ENCODE data around the gene MMP24. TPM values are rescaled to one million over a fixed set of nuclear protein-coding genes. Genes with fewer than 3 reads are reported as not detected.

MMP24 gene
- total RNA-seq, 2 experiments from 2014 or later = not detected

DNA sequence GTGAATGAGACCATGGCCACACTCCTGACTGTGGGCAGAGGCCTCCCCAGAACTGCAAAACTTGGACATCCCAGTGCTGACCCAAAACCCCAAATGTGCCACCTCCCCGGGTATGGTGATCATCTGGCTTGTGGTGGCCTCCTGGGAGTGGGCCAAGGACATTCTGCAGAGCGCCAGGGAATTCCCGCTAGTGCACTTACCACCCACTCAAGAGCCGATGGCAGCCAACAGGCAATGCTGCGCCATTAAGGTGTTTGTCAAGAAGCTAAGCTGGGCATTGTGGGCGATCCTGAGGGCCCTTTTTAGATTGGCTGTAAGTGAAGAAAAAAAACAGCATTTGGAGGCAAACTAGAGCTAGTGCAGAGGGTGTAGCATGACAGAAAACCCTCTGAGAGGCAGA lies 9.4 kb downstream of the MMP24 start:
- no peaks in the 10 kb centered on the region for H3K9me3 ChIP-seq (ENCODE audit: control insufficient read depth in 1 of 2, insufficient read depth in 1 of 2, low read length in 2 of 2)
- H3K27me3 ChIP-seq (ENCODE audit: control insufficient read depth in 1 of 2, insufficient read depth in 2 of 2, low read length in 2 of 2) = peaks cover 0 to 2% of the 10 kb centered on the region in 2 experiments
- ATAC-seq (ENCODE audit: poor library complexity) = no peak
- Mint-ChIP-seq H3K4me1 (ENCODE audit: low read depth) (no peaks in the 10 kb centered on the region), H3K36me3 (ENCODE audit: low read depth) (peaks cover 54% of the 10 kb centered on the region), H3K9me3 (no peaks in the 10 kb centered on the region), H3K27me3 (peaks cover 27% of the 10 kb centered on the region), H3K4me3 (no peak overlapping the region), H3K27ac (no peak overlapping the region)
- TF ChIP-seq, protein P1, sequence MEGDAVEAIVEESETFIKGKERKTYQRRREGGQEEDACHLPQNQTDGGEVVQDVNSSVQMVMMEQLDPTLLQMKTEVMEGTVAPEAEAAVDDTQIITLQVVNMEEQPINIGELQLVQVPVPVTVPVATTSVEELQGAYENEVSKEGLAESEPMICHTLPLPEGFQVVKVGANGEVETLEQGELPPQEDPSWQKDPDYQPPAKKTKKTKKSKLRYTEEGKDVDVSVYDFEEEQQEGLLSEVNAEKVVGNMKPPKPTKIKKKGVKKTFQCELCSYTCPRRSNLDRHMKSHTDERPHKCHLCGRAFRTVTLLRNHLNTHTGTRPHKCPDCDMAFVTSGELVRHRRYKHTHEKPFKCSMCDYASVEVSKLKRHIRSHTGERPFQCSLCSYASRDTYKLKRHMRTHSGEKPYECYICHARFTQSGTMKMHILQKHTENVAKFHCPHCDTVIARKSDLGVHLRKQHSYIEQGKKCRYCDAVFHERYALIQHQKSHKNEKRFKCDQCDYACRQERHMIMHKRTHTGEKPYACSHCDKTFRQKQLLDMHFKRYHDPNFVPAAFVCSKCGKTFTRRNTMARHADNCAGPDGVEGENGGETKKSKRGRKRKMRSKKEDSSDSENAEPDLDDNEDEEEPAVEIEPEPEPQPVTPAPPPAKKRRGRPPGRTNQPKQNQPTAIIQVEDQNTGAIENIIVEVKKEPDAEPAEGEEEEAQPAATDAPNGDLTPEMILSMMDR (IDR thresholded peaks at IDR 0.05) = no peak
- no peak overlapping the region for H3K27ac ChIP-seq (ENCODE audit: low read depth in 1 of 2, low read length in 2 of 2)
- ChIA-PET CTCF (no interaction called here), POLR2A (no interaction called here)
- peaks cover 14% of the 10 kb centered on the region for H3K36me3 ChIP-seq (ENCODE audit: insufficient read depth, low read length)
- no peaks in the 10 kb centered on the region for H3K4me1 ChIP-seq (ENCODE audit: insufficient read depth, low read length)
- intact Hi-C loops (cut with DNase I, micrococcal nuclease) = no loop called here
- no peak for DNase-seq
- no peak overlapping the region for H3K4me3 ChIP-seq (ENCODE audit: low read length)

DNA sequence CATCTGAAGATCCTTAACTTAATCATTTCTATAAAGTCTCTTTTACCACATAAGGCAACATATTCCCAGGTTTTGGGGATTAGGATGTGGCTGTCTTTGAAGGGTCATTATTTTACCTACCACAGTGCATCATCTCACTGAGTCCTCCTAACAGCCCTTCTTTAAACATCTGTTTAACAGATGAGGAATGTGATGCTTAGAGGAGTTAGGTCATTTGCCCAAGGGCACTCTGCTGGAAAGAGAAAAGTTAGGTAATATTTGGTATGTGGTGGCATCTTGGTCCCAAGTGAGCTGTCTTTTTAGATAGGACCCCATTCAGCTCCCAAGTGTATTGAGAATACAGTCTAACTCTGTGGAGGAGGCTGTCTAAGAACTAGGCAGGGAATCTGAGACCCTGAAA lies 11.0 kb downstream of the MMP24 start:
- H3K9me3 Mint-ChIP-seq = no peaks in the 10 kb centered on the region
- peaks cover 44% of the 10 kb centered on the region for H3K36me3 Mint-ChIP-seq (ENCODE audit: low read depth)
- ChIA-PET POLR2A (no interaction called here), CTCF (no interaction called here)
- Histone ChIP-seq H3K4me3 (ENCODE audit: low read length) (no peak overlapping the region), H3K27me3 (ENCODE audit: control insufficient read depth in 1 of 2, insufficient read depth in 2 of 2, low read length in 2 of 2) (peaks cover 0 to 2% of the 10 kb centered on the region in 2 experiments), H3K36me3 (ENCODE audit: insufficient read depth, low read length) (peaks cover 14% of the 10 kb centered on the region), H3K4me1 (ENCODE audit: insufficient read depth, low read length) (no peaks in the 10 kb centered on the region), H3K9me3 (ENCODE audit: control insufficient read depth in 1 of 2, insufficient read depth in 1 of 2, low read length in 2 of 2) (no peaks in the 10 kb centered on the region), H3K27ac (ENCODE audit: low read depth in 1 of 2, low read length in 2 of 2) (no peak overlapping the region)
- intact Hi-C loops (cut with DNase I, micrococcal nuclease) = no loop called here
- no peak overlapping the region for H3K4me3 Mint-ChIP-seq
- H3K27ac Mint-ChIP-seq = no peak overlapping the region
- DNase-seq = no peak
- no peaks in the 10 kb centered on the region for H3K4me1 Mint-ChIP-seq (ENCODE audit: low read depth)
- TF ChIP-seq, protein P1 (IDR thresholded peaks at IDR 0.05) = no peak
- peaks cover 17% of the 10 kb centered on the region for H3K27me3 Mint-ChIP-seq
- no peak for ATAC-seq (ENCODE audit: poor library complexity)

DNA sequence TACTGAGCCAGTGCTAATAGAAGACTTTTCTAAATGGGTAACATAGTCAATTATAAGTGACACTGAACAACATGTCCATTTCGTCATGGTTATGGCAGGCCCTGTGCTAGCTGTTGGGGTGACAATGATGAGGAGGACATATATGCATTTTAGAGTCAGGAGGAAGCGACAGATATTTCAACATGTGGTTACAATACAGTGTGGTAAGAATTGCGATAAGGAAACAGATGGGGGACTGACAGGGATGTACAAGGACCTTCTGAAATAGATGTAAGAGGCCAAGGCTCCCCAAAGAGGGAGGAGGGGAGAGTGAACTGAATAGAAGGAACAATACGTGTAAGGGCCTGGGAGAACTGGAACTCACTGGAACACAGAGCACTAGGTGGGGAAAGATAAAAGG lies 11.7 kb downstream of the MMP24 start:
- DNase-seq = no peak
- Histone ChIP-seq H3K27ac (ENCODE audit: low read depth in 1 of 2, low read length in 2 of 2) (no peak overlapping the region), H3K36me3 (ENCODE audit: insufficient read depth, low read length) (peaks cover 11% of the 10 kb centered on the region), H3K27me3 (ENCODE audit: control insufficient read depth in 1 of 2, insufficient read depth in 2 of 2, low read length in 2 of 2) (no peaks in the 10 kb centered on the region), H3K4me3 (ENCODE audit: low read length) (no peak overlapping the region), H3K4me1 (ENCODE audit: insufficient read depth, low read length) (no peaks in the 10 kb centered on the region), H3K9me3 (ENCODE audit: control insufficient read depth in 1 of 2, insufficient read depth in 1 of 2, low read length in 2 of 2) (no peaks in the 10 kb centered on the region)
- TF ChIP-seq, protein P1 (IDR thresholded peaks at IDR 0.05) = no peak
- no peak for ATAC-seq (ENCODE audit: poor library complexity)
- no peaks in the 10 kb centered on the region for H3K4me1 Mint-ChIP-seq (ENCODE audit: low read depth)
- intact Hi-C loops (cut with DNase I, micrococcal nuclease) = no loop called here
- H3K4me3 Mint-ChIP-seq = no peak overlapping the region
- POLR2A ChIA-PET = interaction anchor here (0.8 kb wide), 1 partner anchor 40 kb away, joined by 3 read pairs; the partner anchor contains the start of gene MMP24OS
- CTCF ChIA-PET = no interaction called here
- H3K27me3 Mint-ChIP-seq = peaks cover 13% of the 10 kb centered on the region
- H3K9me3 Mint-ChIP-seq = no peaks in the 10 kb centered on the region
- H3K36me3 Mint-ChIP-seq (ENCODE audit: low read depth) = peaks cover 41% of the 10 kb centered on the region
- H3K27ac Mint-ChIP-seq = no peak overlapping the region

Measured in CD4-positive, alpha-beta T cell (primary cell).